Esophagus muscularis mucosa (tissue), 4 donors: ENCODE results near the gene MPO.

Experiments used
- CTCF ChIP-seq, 3 experiments: fragments of 200-600 bp in 2 of 3; fragments of 450-650 bp in 1 of 3; sonication (generic) in 2 of 3; IDR thresholded peaks; one replicate each; pipeline ENCODE4 v1.5.1; 2017 to 2019; ENCODE audit warnings: antibody characterized with exemption in 3 of 3, mild to moderate bottlenecking in 2 of 3, moderate library complexity in 1 of 3
- EP300 ChIP-seq: sonication (generic); formaldehyde crosslinking; IDR thresholded peaks from one replicate; pipeline ENCODE4 v1.6.1; 2017; ENCODE audit warnings: antibody characterized with exemption
- POLR2A ChIP-seq: fragments of 450-650 bp; IDR thresholded peaks from one replicate; pipeline ENCODE4 v1.6.1; 2017; ENCODE audit warnings: antibody characterized with exemption, moderate library complexity, mild to moderate bottlenecking, low read depth
- POLR2AphosphoS5 ChIP-seq, 2 donors: sonication (generic); formaldehyde crosslinking; IDR thresholded peaks; one replicate each; pipeline ENCODE4 v1.6.1; 2017; ENCODE audit warnings: antibody characterized with exemption in 2 of 2

DNA sequence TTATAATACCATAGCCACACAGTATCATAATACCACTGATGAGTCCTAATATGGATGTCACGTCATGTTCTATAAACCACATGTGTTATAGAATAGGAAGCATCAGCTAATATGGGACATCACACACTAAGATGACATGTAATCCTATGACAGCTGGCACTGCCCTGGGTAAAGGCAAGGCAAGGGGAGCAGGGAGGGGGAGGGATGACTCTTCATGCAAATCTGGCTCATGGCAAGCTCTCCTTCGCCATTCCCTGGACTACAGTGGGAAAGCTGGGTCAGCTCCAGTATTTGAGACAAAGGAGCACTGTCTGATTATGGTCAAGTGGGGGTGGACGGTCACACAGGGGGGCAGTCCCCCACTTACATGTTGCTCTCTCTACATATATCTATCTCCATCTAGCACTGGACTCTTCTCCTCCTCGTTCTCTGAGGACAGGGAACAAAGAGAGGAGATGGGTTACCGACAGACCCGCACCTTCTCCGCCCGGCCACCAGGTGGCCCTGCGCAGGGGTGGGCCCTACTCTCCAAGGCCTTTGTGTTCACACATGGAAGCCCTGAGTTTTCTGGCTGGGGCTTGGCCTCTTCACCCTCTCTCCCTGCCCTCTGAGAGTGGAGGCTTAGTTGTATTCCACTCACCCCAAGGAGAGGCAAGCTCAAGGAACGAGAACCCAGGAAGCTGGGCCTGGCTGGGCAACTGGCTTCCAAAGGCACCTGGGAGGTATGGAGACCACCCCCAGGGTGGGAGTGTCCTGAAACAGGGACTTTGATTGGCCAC, 23.4 kb upstream of the MPO start:
- TF ChIP-seq CTCF (IDR thresholded peaks at IDR 0.05) (peak; percentile 45 to 67 (median 51)), POLR2AphosphoS5 (IDR thresholded peaks at IDR 0.05) (no peak), EP300 (no peak), POLR2A (no peak)
